ENCODE measurements around the gene CCDC191.
A peak's percentile ranks its signal among the peaks of the same experiment; 100 is the strongest.

Gene CCDC191

GRCh38 chr3:114080201-114080600 lies 23.9 kb upstream of the CCDC191 start:
- H3K36me3 ChIP-seq (ENCODE audit: insufficient read depth, low read length), result peaks cover 81% of the 10 kb centered on the region
- no peaks in the 10 kb centered on the region for H3K4me1 ChIP-seq (ENCODE audit: insufficient read depth, low read length)
- H3K9me3 ChIP-seq (ENCODE audit: low read length), result no peaks in the 10 kb centered on the region
- H3K27me3 ChIP-seq (ENCODE audit: insufficient read depth, low read length), result no peaks in the 10 kb centered on the region
- H2AFZ ChIP-seq (ENCODE audit: low read depth, low read length), result no peak overlapping the region
- no peak overlapping the region for H3K4me3 ChIP-seq (ENCODE audit: low read length)

- Histone ChIP-seq H3K4me3 (ENCODE audit: low read length) (no peak overlapping the region), H3K4me1 (ENCODE audit: insufficient read depth, low read length) (no peaks in the 10 kb centered on the region), H3K9me3 (ENCODE audit: low read length) (no peaks in the 10 kb centered on the region), H3K27me3 (ENCODE audit: insufficient read depth, low read length) (no peaks in the 10 kb centered on the region), H3K36me3 (ENCODE audit: insufficient read depth, low read length) (peaks cover 81% of the 10 kb centered on the region), H2AFZ (ENCODE audit: low read depth, low read length) (no peak overlapping the region)
Observed at GRCh38 chr3:114079761-114080160, 23.4 kb upstream of the CCDC191 start.

DNA sequence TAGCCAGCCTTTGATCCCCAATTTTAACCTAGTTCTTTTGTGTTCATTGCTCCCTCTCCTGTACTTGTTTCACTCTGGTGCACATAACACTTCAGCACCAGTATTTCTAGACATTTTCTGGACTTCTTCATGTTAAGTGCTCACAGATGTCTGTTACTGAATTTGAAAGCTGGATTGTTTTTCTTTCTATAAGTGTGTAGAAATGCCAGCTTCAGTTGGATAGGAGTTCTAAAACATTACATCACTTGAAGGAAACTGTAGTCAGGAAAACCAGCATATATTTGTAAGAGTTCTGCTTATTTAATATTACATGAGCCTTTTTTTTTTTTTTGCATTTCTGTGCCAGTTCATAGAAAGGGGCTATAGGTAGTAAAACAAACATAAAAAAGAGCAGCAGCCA lies 21.8 kb upstream of the CCDC191 start:
- peaks cover 85% of the 10 kb centered on the region for H3K36me3 ChIP-seq (ENCODE audit: insufficient read depth, low read length)
- no peaks in the 10 kb centered on the region for H3K27me3 ChIP-seq (ENCODE audit: insufficient read depth, low read length)
- no peaks in the 10 kb centered on the region for H3K4me1 ChIP-seq (ENCODE audit: insufficient read depth, low read length)
- no peaks in the 10 kb centered on the region for H3K9me3 ChIP-seq (ENCODE audit: low read length)
- no peak overlapping the region for H2AFZ ChIP-seq (ENCODE audit: low read depth, low read length)
- H3K4me3 ChIP-seq (ENCODE audit: low read length), result no peak overlapping the region

- H3K4me3 ChIP-seq (ENCODE audit: low read length), result no peak overlapping the region
- no peaks in the 10 kb centered on the region for H3K9me3 ChIP-seq (ENCODE audit: low read length)
- no peak overlapping the region for H2AFZ ChIP-seq (ENCODE audit: low read depth, low read length)
- no peaks in the 10 kb centered on the region for H3K27me3 ChIP-seq (ENCODE audit: insufficient read depth, low read length)
- H3K4me1 ChIP-seq (ENCODE audit: insufficient read depth, low read length), result no peaks in the 10 kb centered on the region
- peaks cover 85% of the 10 kb centered on the region for H3K36me3 ChIP-seq (ENCODE audit: insufficient read depth, low read length)
Observed at GRCh38 chr3:114076711-114077110, 20.4 kb upstream of the CCDC191 start.

DNA sequence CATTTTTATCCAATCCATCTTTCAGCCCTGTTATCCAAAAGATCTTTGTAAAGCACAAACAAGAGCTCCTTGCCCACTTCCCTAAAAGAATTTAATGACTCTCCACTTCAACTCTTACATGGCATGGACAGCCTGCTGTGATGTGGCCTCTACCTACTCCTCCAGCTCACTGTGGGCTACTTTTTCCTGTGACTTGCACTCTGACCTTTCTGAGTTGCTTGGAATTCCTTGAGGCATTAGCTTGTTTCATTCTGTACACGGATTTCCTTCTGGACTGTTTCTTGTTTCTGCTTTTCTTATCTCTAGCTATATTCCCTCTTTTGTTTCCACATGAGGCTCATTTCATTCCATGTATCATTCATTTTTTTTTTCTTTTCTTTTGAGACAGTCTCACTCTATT lies 15.5 kb upstream of the CCDC191 start:
- Histone ChIP-seq H3K4me1 (ENCODE audit: insufficient read depth, low read length) (no peaks in the 10 kb centered on the region), H2AFZ (ENCODE audit: low read depth, low read length) (no peak overlapping the region), H3K4me3 (ENCODE audit: low read length) (no peak overlapping the region), H3K36me3 (ENCODE audit: insufficient read depth, low read length) (peaks cover 79% of the 10 kb centered on the region), H3K9me3 (ENCODE audit: low read length) (no peaks in the 10 kb centered on the region), H3K27me3 (ENCODE audit: insufficient read depth, low read length) (no peaks in the 10 kb centered on the region)

- H3K4me3 ChIP-seq (ENCODE audit: low read length), result no peak overlapping the region
- no peak overlapping the region for H2AFZ ChIP-seq (ENCODE audit: low read depth, low read length)
- no peaks in the 10 kb centered on the region for H3K4me1 ChIP-seq (ENCODE audit: insufficient read depth, low read length)
- H3K36me3 ChIP-seq (ENCODE audit: insufficient read depth, low read length), result peaks cover 60% of the 10 kb centered on the region
- H3K27me3 ChIP-seq (ENCODE audit: insufficient read depth, low read length), result no peaks in the 10 kb centered on the region
- no peaks in the 10 kb centered on the region for H3K9me3 ChIP-seq (ENCODE audit: low read length)
Observed at GRCh38 chr3:114068336-114068735, 12.0 kb upstream of the CCDC191 start.

DNA sequence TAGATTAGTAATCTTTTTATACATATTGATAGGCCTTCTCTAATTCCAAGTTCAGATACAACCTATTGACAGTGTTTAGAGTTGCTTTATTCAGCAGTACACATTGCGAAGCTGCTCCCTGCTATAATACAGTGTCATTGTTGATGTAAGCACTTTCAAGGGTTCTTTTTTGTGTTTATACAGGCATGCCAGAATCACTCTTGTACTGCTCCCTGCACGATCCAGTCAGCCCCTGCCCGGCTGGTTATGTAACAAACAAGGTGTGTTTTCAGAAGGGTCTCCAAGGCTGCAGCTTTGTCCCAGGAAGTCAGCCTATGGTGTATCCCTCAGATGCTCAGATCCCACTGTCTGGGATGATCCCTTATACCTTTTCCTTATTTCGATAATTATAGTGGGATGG lies 11.5 kb upstream of the CCDC191 start:
- no peak overlapping the region for H2AFZ ChIP-seq (ENCODE audit: low read depth, low read length)
- no peak overlapping the region for H3K4me3 ChIP-seq (ENCODE audit: low read length)
- no peaks in the 10 kb centered on the region for H3K9me3 ChIP-seq (ENCODE audit: low read length)
- peaks cover 56% of the 10 kb centered on the region for H3K36me3 ChIP-seq (ENCODE audit: insufficient read depth, low read length)
- no peaks in the 10 kb centered on the region for H3K4me1 ChIP-seq (ENCODE audit: insufficient read depth, low read length)
- no peaks in the 10 kb centered on the region for H3K27me3 ChIP-seq (ENCODE audit: insufficient read depth, low read length)

DNA sequence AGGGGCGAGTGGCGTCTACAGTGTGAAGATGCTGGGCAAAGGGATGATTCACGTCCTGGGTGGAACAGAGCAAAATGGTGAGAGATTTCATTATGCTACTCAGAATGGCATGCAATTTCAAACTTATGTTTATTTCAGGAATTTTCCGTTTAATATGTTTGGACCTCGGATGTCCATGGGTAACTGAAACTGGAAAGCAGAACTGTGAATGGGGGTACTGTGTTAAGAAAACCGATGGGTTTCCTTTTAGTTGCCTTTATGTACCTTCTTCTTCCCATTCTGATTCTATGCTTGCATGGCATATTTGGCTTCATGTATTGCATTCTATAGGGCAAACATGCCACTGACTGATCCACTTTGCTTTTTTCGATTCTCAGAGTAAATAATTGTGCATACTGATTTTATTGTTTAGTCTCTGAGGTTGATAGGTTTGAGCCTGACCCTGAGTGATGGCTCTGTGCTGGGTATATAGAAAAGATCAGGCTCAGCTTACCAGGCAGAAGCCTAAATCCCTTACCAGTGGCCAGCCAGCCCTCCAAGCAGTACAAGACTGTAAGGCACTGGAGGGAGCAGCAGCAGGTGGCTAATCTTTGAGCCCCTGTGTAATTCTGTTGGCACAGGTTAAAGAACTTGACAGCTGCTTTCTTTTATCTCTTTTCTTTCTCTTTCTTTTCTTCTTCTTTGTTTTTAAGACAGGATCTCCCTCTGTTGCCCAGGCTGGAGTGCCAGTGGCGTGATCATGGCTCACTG lies 4.8 kb upstream of the CCDC191 start:
- H3K4me3 ChIP-seq (ENCODE audit: low read length), result no peak overlapping the region
- H2AFZ ChIP-seq (ENCODE audit: low read depth, low read length), result no peak overlapping the region
- peaks cover 12% of the 10 kb centered on the region for H3K4me1 ChIP-seq (ENCODE audit: insufficient read depth, low read length)
- peaks cover 12% of the 10 kb centered on the region for H3K36me3 ChIP-seq (ENCODE audit: insufficient read depth, low read length)
- no peaks in the 10 kb centered on the region for H3K27me3 ChIP-seq (ENCODE audit: insufficient read depth, low read length)
- no peaks in the 10 kb centered on the region for H3K9me3 ChIP-seq (ENCODE audit: low read length)

DNA sequence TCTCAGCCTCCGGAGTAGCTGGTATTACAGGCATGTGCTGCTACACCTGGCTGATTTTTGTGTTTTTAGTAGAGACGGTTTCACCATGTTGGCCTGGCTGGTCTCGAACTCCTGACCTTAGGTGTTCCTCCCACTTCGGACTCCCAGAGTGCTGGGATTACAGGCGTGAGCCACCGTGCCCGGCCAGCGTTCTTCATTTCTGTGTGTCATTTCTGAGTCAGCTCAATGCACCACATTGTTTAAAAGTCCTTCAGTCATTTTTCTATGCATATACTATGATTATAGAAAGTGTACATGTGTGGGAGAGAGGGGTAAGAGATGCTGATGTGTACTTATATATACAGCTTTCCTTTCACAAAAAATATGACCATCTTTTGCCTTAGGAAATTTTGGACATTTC lies 2.3 kb upstream of the CCDC191 start:
- H2AFZ ChIP-seq (ENCODE audit: low read depth, low read length), result no peak overlapping the region
- no peak overlapping the region for H3K4me3 ChIP-seq (ENCODE audit: low read length)
- H3K36me3 ChIP-seq (ENCODE audit: insufficient read depth, low read length), result no peaks in the 10 kb centered on the region
- H3K9me3 ChIP-seq (ENCODE audit: low read length), result no peaks in the 10 kb centered on the region
- H3K27me3 ChIP-seq (ENCODE audit: insufficient read depth, low read length), result no peaks in the 10 kb centered on the region
- peaks cover 18% of the 10 kb centered on the region for H3K4me1 ChIP-seq (ENCODE audit: insufficient read depth, low read length)

DNA sequence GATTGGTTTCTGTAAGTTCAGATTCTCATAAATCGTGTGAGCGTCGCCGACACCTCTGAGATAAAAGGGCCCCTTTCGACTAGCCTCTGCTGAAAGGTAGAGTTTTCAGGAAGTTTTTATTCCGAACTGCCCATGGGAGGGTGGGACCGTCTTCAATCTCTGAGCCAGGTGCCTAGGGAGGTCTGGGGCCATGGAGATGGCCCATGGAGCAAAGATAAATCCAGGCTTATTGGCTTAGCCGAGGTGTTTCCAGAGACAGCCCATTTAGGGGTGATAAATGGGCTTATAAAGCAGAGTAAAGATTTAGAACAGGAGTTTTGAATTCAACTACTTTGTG lies 653 bp upstream of the CCDC191 start:
- no peaks in the 10 kb centered on the region for H3K27me3 ChIP-seq (ENCODE audit: insufficient read depth, low read length)
- no peaks in the 10 kb centered on the region for H3K9me3 ChIP-seq (ENCODE audit: low read length)
- peak overlapping the region; percentile 62 for H3K4me3 ChIP-seq (ENCODE audit: low read length)
- H3K4me1 ChIP-seq (ENCODE audit: insufficient read depth, low read length), result peaks cover 18% of the 10 kb centered on the region
- no peaks in the 10 kb centered on the region for H3K36me3 ChIP-seq (ENCODE audit: insufficient read depth, low read length)
- H2AFZ ChIP-seq (ENCODE audit: low read depth, low read length), result peak overlapping the region; percentile 43

GRCh38 chr3:114052216-114052615 lies 4.1 kb downstream of the CCDC191 start:
- Histone ChIP-seq H3K4me3 (ENCODE audit: low read length) (no peak overlapping the region), H2AFZ (ENCODE audit: low read depth, low read length) (no peak overlapping the region), H3K9me3 (ENCODE audit: low read length) (no peaks in the 10 kb centered on the region)

DNA sequence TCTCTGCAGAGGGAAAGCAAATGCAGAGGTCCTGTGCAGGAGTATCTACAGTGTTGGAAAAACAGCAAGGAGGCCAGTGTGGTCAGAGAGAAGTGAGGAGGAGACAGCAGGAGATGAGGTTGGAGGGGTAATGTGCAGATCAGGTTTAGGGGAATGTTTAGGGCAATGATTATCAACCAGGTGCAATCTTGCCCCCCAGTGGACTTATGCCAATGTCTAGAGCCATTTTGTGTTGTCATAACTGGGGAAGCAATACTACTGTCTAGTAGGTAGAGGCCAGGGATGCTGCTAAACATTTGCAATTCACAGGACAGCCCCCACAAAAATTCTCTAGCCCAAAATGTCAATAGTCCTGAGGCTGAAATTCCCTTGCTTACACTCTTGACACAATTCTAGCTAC lies 13.1 kb downstream of the CCDC191 start:
- Histone ChIP-seq H3K4me3 (ENCODE audit: low read length) (no peak overlapping the region), H2AFZ (ENCODE audit: low read depth, low read length) (no peak overlapping the region), H3K4me1 (ENCODE audit: insufficient read depth, low read length) (no peaks in the 10 kb centered on the region), H3K27me3 (ENCODE audit: insufficient read depth, low read length) (no peaks in the 10 kb centered on the region), H3K36me3 (ENCODE audit: insufficient read depth, low read length) (no peaks in the 10 kb centered on the region), H3K9me3 (ENCODE audit: low read length) (peaks cover 2% of the 10 kb centered on the region)

More at GRCh38 chr3:114052216-114052615, 4.1 kb downstream of the CCDC191 start:
- Histone ChIP-seq H3K27me3 (ENCODE audit: insufficient read depth, low read length) (no peaks in the 10 kb centered on the region), H3K4me1 (ENCODE audit: insufficient read depth, low read length) (peaks cover 6% of the 10 kb centered on the region), H3K36me3 (ENCODE audit: insufficient read depth, low read length) (no peaks in the 10 kb centered on the region)

DNA sequence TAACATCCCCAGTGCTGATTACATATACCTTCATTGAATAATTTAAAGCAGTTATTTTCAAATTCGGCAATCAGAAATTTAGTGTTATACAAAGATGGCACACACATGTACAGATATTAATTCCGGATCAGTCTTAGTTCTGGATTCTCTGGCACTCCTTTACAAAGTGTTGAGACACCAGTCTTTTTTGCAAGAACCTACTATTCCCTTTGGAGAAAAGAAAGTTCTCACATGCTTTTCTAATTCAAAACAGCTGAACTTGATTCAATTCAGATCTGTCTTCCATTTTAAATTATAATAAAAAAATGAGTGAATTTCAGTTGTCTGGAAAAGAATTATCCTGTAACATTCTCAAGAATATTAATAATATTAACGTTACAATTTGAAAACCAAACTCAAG lies 20.4 kb downstream of the CCDC191 start:
- Histone ChIP-seq H3K4me3 (ENCODE audit: low read length) (no peak overlapping the region), H3K9me3 (ENCODE audit: low read length) (peaks cover 2% of the 10 kb centered on the region), H3K27me3 (ENCODE audit: insufficient read depth, low read length) (no peaks in the 10 kb centered on the region), H3K36me3 (ENCODE audit: insufficient read depth, low read length) (peaks cover 24% of the 10 kb centered on the region), H3K4me1 (ENCODE audit: insufficient read depth, low read length) (no peaks in the 10 kb centered on the region), H2AFZ (ENCODE audit: low read depth, low read length) (no peak overlapping the region)
